ENCODE data around the gene MTHFR. TPM values are rescaled to one million over a fixed set of nuclear protein-coding genes. Genes with fewer than 3 reads are reported as not detected.

MTHFR gene
- total and polyA plus RNA-seq, 2 of the 8 experiments (the other 6 are each of a cell fraction or from before 2014, with no cell fraction given): 8.7 to 18.5 TPM

GRCh38 chr1:11813021-11813420 lies 7.3 kb upstream of the MTHFR start:
- Histone ChIP-seq H2AFZ (ENCODE audit: low read length) (no peak overlapping the region), H3K36me3 (ENCODE audit: control insufficient read depth in 2 of 4, insufficient read depth in 4 of 4, low read length in 3 of 4) (peaks cover 14 to 61% (median 43%) of the 10 kb centered on the region in 4 experiments), H3K4me1 (replicated peaks in 1 of 4; ENCODE audit: control insufficient read depth in 3 of 4, insufficient read depth in 4 of 4, low read length in 3 of 4) (no peaks in the 10 kb centered on the region), H3K4ac (replicated peaks; ENCODE audit: insufficient read length, low read depth, low read length) (no peak overlapping the region), H3K4me3 (ENCODE audit: extremely low read depth in 1 of 4, insufficient read depth in 2 of 4, low read depth in 3 of 4, low read length in 4 of 4) (no peak overlapping the region), H3K9me3 (ENCODE audit: insufficient read depth in 2 of 2, low read depth in 1 of 2, low read length in 1 of 2) (no peaks in the 10 kb centered on the region), H4K8ac (ENCODE audit: extremely low read depth, insufficient read depth, low read length) (no peak overlapping the region), H3K23me2 (ENCODE audit: low read depth, low read length) (no peaks in the 10 kb centered on the region), H3K27me3 (replicated peaks in 1 of 4; ENCODE audit: control insufficient read depth in 3 of 4, extremely low read depth in 1 of 4, insufficient read depth in 3 of 4, low read length in 3 of 4) (no peaks in the 10 kb centered on the region), H2BK120ac (replicated peaks; ENCODE audit: low read depth, low read length) (no peak overlapping the region), H4K91ac (replicated peaks; ENCODE audit: insufficient read length, low read length) (no peak overlapping the region), H2BK12ac (ENCODE audit: low read depth, low read length) (no peak overlapping the region), H3K18ac (ENCODE audit: extremely low read depth, low read length) (no peak overlapping the region), H3K4me2 (ENCODE audit: insufficient read depth in 1 of 2, low read depth in 2 of 2, low read length in 2 of 2) (no peak overlapping the region), H3K79me2 (ENCODE audit: control insufficient read depth in 1 of 2, insufficient read depth in 2 of 2, low read length in 2 of 2) (peaks cover 0 to 29% of the 10 kb centered on the region in 2 experiments; a peak in 2 of 4 replicates), H2BK5ac (ENCODE audit: low read depth, low read length) (no peak overlapping the region), H2AK5ac (ENCODE audit: low read depth, low read length) (no peak overlapping the region), H3K23ac (ENCODE audit: insufficient read length) (no peak overlapping the region), H3K79me1 (ENCODE audit: low read depth, low read length) (no peaks in the 10 kb centered on the region; the same call in 1 of the 2 replicates), H3K14ac (ENCODE audit: insufficient read length) (no peak overlapping the region), H3K56ac (replicated peaks; ENCODE audit: insufficient read length, low read depth, low read length) (no peak overlapping the region), H4K5ac (ENCODE audit: insufficient read length, low read depth, low read length) (no peak overlapping the region), H3K9ac (replicated peaks in 1 of 4; ENCODE audit: extremely low read depth in 1 of 4, low read depth in 3 of 4, low read length in 3 of 4) (no peak overlapping the region), H3K27ac (ENCODE audit: low read depth, low read length) (no peak overlapping the region), H2BK15ac (ENCODE audit: low read length) (no peak overlapping the region), H2BK20ac (ENCODE audit: low read length) (no peak overlapping the region), H4K20me1 (replicated peaks in 1 of 2; ENCODE audit: control insufficient read depth in 1 of 2, insufficient read depth in 2 of 2, low read length in 2 of 2) (peaks cover 3 to 13% of the 10 kb centered on the region in 2 experiments)
- FAIRE-seq: no peak
- 96% methylated on average over 5 of the region's 5 CpGs; no CpG with 5 or more reads in 1 of the 2 experiments for WGBS, 2 experiments (ENCODE audit: extremely low coverage in 1 of 2, insufficient coverage in 1 of 2, insufficient read length in 1 of 2, insufficient replicate concordance in 2 of 2, low coverage in 1 of 2, low lambda C conversion rate in 2 of 2, missing lambda C conversion rate in 1 of 2)
- DNase-seq (ENCODE audit: low read depth in 1 of 2, low spot score in 2 of 2): no peak
- TF ChIP-seq CBX5 (IDR thresholded peaks at IDR 0.05; ENCODE audit: low read depth, low read length) (no peak), BCL11A (IDR thresholded peaks at IDR 0.05; ENCODE audit: low read depth in 2 of 2, low read length in 2 of 2) (no peak), TAF7 (optimal IDR thresholded peaks at IDR 0.05; ENCODE audit: borderline replicate concordance, low read depth, low read length) (no peak), CTBP2 (IDR thresholded peaks at IDR 0.05; ENCODE audit: borderline replicate concordance, insufficient read depth, insufficient read length, low read length) (no peak), CBX8 (IDR thresholded peaks at IDR 0.05; ENCODE audit: borderline replicate concordance, low read depth, low read length) (no peak), ATF3 (IDR thresholded peaks at IDR 0.05; ENCODE audit: insufficient read depth, low read depth, low read length) (no peak)
- ChIA-PET POLR2A (ENCODE audit: partially characterized antibody) (interaction anchor here (0.6 kb wide), 1 partner anchor 546 kb away, joined by 3 read pairs; no protein-coding TSS in a partner anchor), CTCF (ENCODE audit: partially characterized antibody) (interaction anchor here (0.6 to 1.1 kb wide), 2 partner anchors 32 to 47 kb away, joined by 3 read pairs; no protein-coding TSS in a partner anchor)

All from H1 (cell line).